H1 (cell line): ENCODE results near the gene IL1RAPL1. TPM values are rescaled to one million over a fixed set of nuclear protein-coding genes. Genes with fewer than 3 reads are reported as not detected.

Experiments
- CTCF ChIA-PET: fragments of 300-600 bp; sonication (Branson Sonifier 250); formaldehyde crosslinking; loops from one replicate; lab custom pipeline; 2021; ENCODE audit not compliant: partially characterized antibody; lab: Charles Lee
- POLR2A ChIA-PET: fragments of 300-600 bp; sonication (Branson Sonifier 250); formaldehyde crosslinking; loops from one replicate; lab custom pipeline; 2021; ENCODE audit warnings: inconsistent platforms; ENCODE audit not compliant: partially characterized antibody; lab: Charles Lee
- DNase-seq, 2 experiments: peaks; one replicate each; pipeline versions ENCODE4 v3.0.0 to v3.0.0-alpha.2; 2010 to 2022; ENCODE audit warnings: low spot score in 2 of 2, low read depth in 1 of 2, mixed read lengths in 1 of 2
- FAIRE-seq: peaks from 2 replicates; lab custom pipeline; 2011; peaks lifted over from hg19 to GRCh38; lab: Jason Lieb, UNC
- H2AFZ ChIP-seq: 2 replicates; pipeline ENCODE4 v1.8.1; 2012; ENCODE audit warnings: low read length, inconsistent platforms
- H2AK5ac ChIP-seq: 2 replicates; pipeline ENCODE4 v1.6.1; 2013; ENCODE audit warnings: low read depth, low read length
- H2BK120ac ChIP-seq: replicated peaks from 2 replicates; pipeline ENCODE3; 2013; ENCODE audit warnings: low read depth, low read length, inconsistent platforms
- H2BK12ac ChIP-seq: 2 replicates; pipeline ENCODE4 v1.6.1; 2013; ENCODE audit warnings: low read depth, low read length
- H2BK15ac ChIP-seq: 2 replicates; pipeline ENCODE4 v1.6.1; 2013; ENCODE audit warnings: low read length
- H2BK20ac ChIP-seq: 2 replicates; pipeline ENCODE4 v1.6.1; 2013; ENCODE audit warnings: low read length
- H2BK5ac ChIP-seq: 2 replicates; pipeline ENCODE4 v1.6.1; 2013; ENCODE audit warnings: low read depth, low read length
- H3K14ac ChIP-seq: 2 replicates; pipeline ENCODE4 v1.6.1; 2013; ENCODE audit warnings: inconsistent platforms; ENCODE audit not compliant: insufficient read length
- H3K18ac ChIP-seq: 2 replicates; pipeline ENCODE4 v1.6.1; 2013; ENCODE audit warnings: low read length; ENCODE audit errors: extremely low read depth
- H3K23ac ChIP-seq: 2 replicates; pipeline ENCODE4 v1.6.1; 2013; ENCODE audit warnings: inconsistent platforms; ENCODE audit not compliant: insufficient read length
- H3K23me2 ChIP-seq: 2 replicates; pipeline ENCODE4 v1.6.1; 2013; ENCODE audit warnings: low read depth, low read length
- H3K27ac ChIP-seq: 2 replicates; pipeline ENCODE4 v1.6.1; 2011; ENCODE audit warnings: low read depth, low read length, inconsistent platforms
- H3K27me3 ChIP-seq, 4 experiments: replicated peaks in 1 of 4; 1 replicate in 1 of 4; 2 replicates in 3 of 4; pipeline versions ENCODE4 v1.6.1 to v1.8.1; 2011 to 2013; ENCODE audit warnings: low read length in 3 of 4, mild to moderate bottlenecking in 3 of 4, inconsistent platforms in 2 of 4, mixed read lengths in 2 of 4, moderate library complexity in 1 of 4; ENCODE audit not compliant: control insufficient read depth in 3 of 4, insufficient read depth in 3 of 4; ENCODE audit errors: extremely low read depth in 1 of 4
- H3K36me3 ChIP-seq, 4 experiments: 2 replicates each; pipeline versions ENCODE4 v1.6.1 to v1.8.1; 2011 to 2013; ENCODE audit warnings: mild to moderate bottlenecking in 4 of 4, low read length in 3 of 4, moderate library complexity in 2 of 4, control low read depth in 1 of 4, inconsistent platforms in 1 of 4; ENCODE audit not compliant: insufficient read depth in 4 of 4, control insufficient read depth in 2 of 4
- H3K4ac ChIP-seq: replicated peaks from 2 replicates; pipeline ENCODE3; 2013; ENCODE audit warnings: low read length, low read depth, mixed read lengths, inconsistent platforms; ENCODE audit not compliant: insufficient read length
- H3K4me1 ChIP-seq, 4 experiments: replicated peaks in 1 of 4; 1 replicate in 1 of 4; 2 replicates in 3 of 4; pipeline versions ENCODE4 v1.6.1 to v1.8.1; 2011 to 2013; ENCODE audit warnings: low read length in 3 of 4, inconsistent platforms in 2 of 4, mixed read lengths in 1 of 4; ENCODE audit not compliant: insufficient read depth in 4 of 4, control insufficient read depth in 3 of 4
- H3K4me2 ChIP-seq, 2 experiments: 2 replicates each; pipeline versions ENCODE4 v1.6.1 to v1.8.1; 2011 to 2013; ENCODE audit warnings: low read depth in 2 of 2, low read length in 2 of 2, control low read depth in 1 of 2, inconsistent platforms in 1 of 2, mild to moderate bottlenecking in 1 of 2; ENCODE audit not compliant: insufficient read depth in 1 of 2
- H3K4me3 ChIP-seq, 4 experiments: fragments of 200-600, 300-600 bp in 1 of 4; sonication (generic), shearing (Covaris generic), sonication (Bioruptor Twin) in 1 of 4; 2 replicates each; pipeline versions ENCODE4 v1.5.1 to v1.8.1; 2011 to 2016; ENCODE audit warnings: low read length in 4 of 4, low read depth in 3 of 4, control low read depth in 2 of 4, inconsistent platforms in 2 of 4, mild to moderate bottlenecking in 2 of 4, mixed read lengths in 1 of 4, moderate library complexity in 1 of 4; ENCODE audit not compliant: insufficient read depth in 2 of 4; ENCODE audit errors: extremely low read depth in 1 of 4
- H3K56ac ChIP-seq: replicated peaks from 2 replicates; pipeline ENCODE3; 2013; ENCODE audit warnings: low read depth, mild to moderate bottlenecking, mixed read lengths, low read length, inconsistent platforms; ENCODE audit not compliant: insufficient read length
- H3K79me1 ChIP-seq: 2 replicates; pipeline ENCODE4 v1.6.1; 2013; ENCODE audit warnings: low read depth, low read length, control low read depth
- H3K79me2 ChIP-seq, 2 experiments: 2 replicates each; pipeline versions ENCODE4 v1.6.1 to v1.8.1; 2012 to 2013; ENCODE audit warnings: low read length in 2 of 2, mild to moderate bottlenecking in 2 of 2, inconsistent platforms in 1 of 2; ENCODE audit not compliant: insufficient read depth in 2 of 2, control insufficient read depth in 1 of 2
- H3K9ac ChIP-seq, 4 experiments: replicated peaks in 1 of 4; 1 replicate in 1 of 4; 2 replicates in 3 of 4; pipeline versions ENCODE4 v1.6.1 to v1.8.1; 2011 to 2013; ENCODE audit warnings: low read depth in 3 of 4, low read length in 3 of 4, control low read depth in 2 of 4, mild to moderate bottlenecking in 2 of 4, moderate library complexity in 2 of 4, inconsistent platforms in 1 of 4; ENCODE audit errors: extremely low read depth in 1 of 4
- H3K9me3 ChIP-seq, 2 experiments: 2 replicates each; pipeline versions ENCODE4 v1.6.1 to v1.8.1; 2012 to 2013; ENCODE audit warnings: mild to moderate bottlenecking in 2 of 2, moderate library complexity in 2 of 2, control low read depth in 1 of 2, inconsistent platforms in 1 of 2, low read depth in 1 of 2, low read length in 1 of 2, mixed read lengths in 1 of 2; ENCODE audit not compliant: insufficient read depth in 2 of 2
- H4K20me1 ChIP-seq, 2 experiments: replicated peaks in 1 of 2; 2 replicates each; pipeline versions ENCODE3 to v1.8.1; 2011 to 2013; ENCODE audit warnings: inconsistent platforms in 2 of 2, low read length in 2 of 2, mild to moderate bottlenecking in 1 of 2; ENCODE audit not compliant: insufficient read depth in 2 of 2, control insufficient read depth in 1 of 2
- H4K5ac ChIP-seq: 2 replicates; pipeline ENCODE4 v1.6.1; 2013; ENCODE audit warnings: low read length, low read depth, mixed read lengths, inconsistent platforms; ENCODE audit not compliant: insufficient read length
- H4K8ac ChIP-seq: 2 replicates; pipeline ENCODE4 v1.8.0; 2013; ENCODE audit warnings: mild to moderate bottlenecking, moderate library complexity, low read length, inconsistent platforms; ENCODE audit not compliant: insufficient read depth; ENCODE audit errors: extremely low read depth
- H4K91ac ChIP-seq: replicated peaks from 2 replicates; pipeline ENCODE3; 2013; ENCODE audit warnings: low read length, mixed read lengths, inconsistent platforms; ENCODE audit not compliant: insufficient read length
- EZH2 ChIP-seq: fragments of 200-600 bp; sonication (generic); IDR thresholded peaks from 2 replicates; pipeline ENCODE4 v1.7.1; 2012; ENCODE audit warnings: low read depth, mild to moderate bottlenecking, moderate library complexity, low read length, inconsistent platforms; ENCODE audit not compliant: severe bottlenecking
- FOSL1 ChIP-seq: IDR thresholded peaks from 2 replicates; pipeline ENCODE4 v1.6.1; 2011; ENCODE audit warnings: mild to moderate bottlenecking, low read depth, low read length, moderate library complexity; ENCODE audit not compliant: insufficient read depth
- JUND ChIP-seq: IDR thresholded peaks from 2 replicates; pipeline ENCODE4 v1.6.1; 2011; ENCODE audit warnings: mild to moderate bottlenecking, improper control_type of control experiment, low read length
- NRF1 ChIP-seq: IDR thresholded peaks from 2 replicates; pipeline ENCODE4 v1.6.1; 2011; ENCODE audit warnings: mild to moderate bottlenecking, low read depth, low read length, improper control_type of control experiment
- PHF8 ChIP-seq: fragments of 200-600 bp; sonication (generic); conservative IDR thresholded peaks from 2 replicates; pipeline ENCODE4 v1.7.1; 2012; ENCODE audit warnings: low read depth, mild to moderate bottlenecking, inconsistent platforms, low read length, moderate library complexity
- RAD21 ChIP-seq, 2 experiments: IDR thresholded peaks in 1 of 2; conservative IDR thresholded peaks in 1 of 2; 2 replicates each; pipeline ENCODE4 v1.6.1; 2011; ENCODE audit warnings: low read depth in 2 of 2, low read length in 2 of 2, improper control_type of control experiment in 1 of 2, inconsistent platforms in 1 of 2, mild to moderate bottlenecking in 1 of 2, moderate library complexity in 1 of 2
- TCF12 ChIP-seq: IDR thresholded peaks from 2 replicates; pipeline ENCODE4 v1.6.1; 2011; ENCODE audit warnings: low read depth, mild to moderate bottlenecking, low read length
- YY1 ChIP-seq: IDR thresholded peaks from 2 replicates; pipeline ENCODE4 v1.6.1; 2011; ENCODE audit warnings: low read depth, mild to moderate bottlenecking, low read length
- WGBS, 2 experiments: shearing (Covaris generic) in 1 of 2; methylation state at CpG; one replicate each; pipeline versions ENCODE4 v1.1.6 to v1.1.7; 2013 to 2015; ENCODE audit warnings: low lambda C conversion rate in 2 of 2, mixed read lengths in 2 of 2, inconsistent platforms in 1 of 2, low coverage in 1 of 2, missing lambda C conversion rate in 1 of 2; ENCODE audit not compliant: insufficient replicate concordance in 2 of 2, insufficient coverage in 1 of 2, insufficient read length in 1 of 2; ENCODE audit errors: extremely low coverage in 1 of 2, missing lambda C conversion rate in 1 of 2; 5-methylcytosine and 5-hydroxymethylcytosine counted together
- polyA plus RNA-seq, 7 experiments: library from polyadenylated mRNA; depleted of rRNA in 3 of 7; stranded (reverse) in 5 of 7; unstranded in 2 of 7; fragments of >200 nt in 5 of 7; fragments of 200-250 nt in 2 of 7; gene quantifications; 1 replicate in 5 of 7; 2 replicates in 1 of 7; 4 replicates in 1 of 7; pipeline versions ENCODE4 v1.2.1 to v1.2.3, GENCODE V29; 2011 to 2013; ENCODE audit warnings: missing spikeins in 2 of 7, mixed read lengths in 2 of 7
- total RNA-seq: library from RNA; stranded (reverse); fragmentation: NEBNext Ultra II Directional; extraction: Animal tissue kit (Norgen Biotek cat#: 25700); gene quantifications from 2 replicates; pipeline ENCODE4 v1.2.1, GENCODE V29; 2021
- TF ChIP-seq, protein P1 (sequence below), 3 experiments: IDR thresholded peaks; 1 replicate in 2 of 3; 2 replicates in 1 of 3; pipeline versions ENCODE4 v1.5.1 to v1.6.1; 2011; ENCODE audit warnings: low read length in 3 of 3, mild to moderate bottlenecking in 3 of 3, inconsistent platforms in 2 of 3, low read depth in 1 of 3, moderate library complexity in 1 of 3; ENCODE audit not compliant: insufficient read depth in 1 of 3; ENCODE audit errors: control extremely low read depth in 1 of 3

The IL1RAPL1 gene
- total and polyA plus RNA-seq, 2 of the 8 experiments (the other 6 are each of a cell fraction or from before 2014, with no cell fraction given): 0.11 to 0.35 TPM

DNA sequence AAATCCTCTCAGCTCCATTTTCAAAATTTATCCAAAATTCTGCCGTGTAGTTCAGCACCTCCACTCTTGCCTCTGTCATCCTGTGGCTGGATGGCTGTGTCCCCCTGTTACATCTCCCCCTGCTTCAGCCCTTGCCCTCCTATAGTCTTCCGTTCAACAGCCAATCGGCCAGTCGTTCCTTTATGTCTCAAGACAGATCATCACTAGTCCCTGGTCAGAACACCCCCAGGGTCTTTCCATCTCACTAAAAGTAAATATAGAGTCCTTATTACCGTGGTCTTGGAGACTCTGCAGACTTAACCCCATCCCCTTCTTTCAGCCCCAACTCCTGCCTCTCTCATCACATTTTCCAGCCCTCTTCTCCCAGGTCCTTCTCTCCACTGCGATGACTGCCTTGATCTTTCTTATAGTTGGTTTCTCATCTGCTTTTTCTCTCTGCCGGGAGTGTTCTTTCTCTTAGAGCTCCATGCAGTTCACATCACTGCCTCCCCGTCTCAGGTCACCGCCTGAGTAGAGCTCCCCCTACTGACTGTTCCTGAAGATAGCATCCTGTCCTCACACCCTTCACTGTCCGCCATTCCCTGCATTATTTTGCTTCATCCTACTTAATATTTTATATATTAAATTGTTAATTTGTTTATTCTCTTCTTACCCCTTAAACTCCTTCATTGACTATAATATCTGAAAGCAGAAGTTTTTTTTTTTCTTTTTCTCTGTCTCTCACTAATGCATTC is 891.3 kb downstream of the IL1RAPL1 start:
- Histone ChIP-seq H3K27ac (no peak overlapping the region), H4K5ac (no peak overlapping the region), H4K91ac (no peak overlapping the region), H3K18ac (no peak overlapping the region), H2AFZ (no peak overlapping the region), H2BK15ac (no peak overlapping the region), H3K9ac (no peak overlapping the region), H3K27me3 (no peaks in the 10 kb centered on the region), H2BK20ac (no peak overlapping the region), H3K79me2 (no peaks in the 10 kb centered on the region), H2AK5ac (no peak overlapping the region), H3K79me1 (no peaks in the 10 kb centered on the region), H3K4me2 (no peak overlapping the region; a peak in 1 of 4 replicates), H3K14ac (no peak overlapping the region), H3K23me2 (no peaks in the 10 kb centered on the region), H3K4me1 (no peaks in the 10 kb centered on the region), H2BK120ac (no peak overlapping the region), H2BK5ac (no peak overlapping the region), H4K8ac (no peak overlapping the region), H4K20me1 (no peaks in the 10 kb centered on the region), H3K23ac (no peak overlapping the region)
- peak; percentile 1 to 43 for DNase-seq
- POLR2A ChIA-PET: no interaction called here
- WGBS, 2 experiments: 56% methylated on average over 10 of the region's 10 CpGs; no CpG with 5 or more reads in 1 of the 2 experiments
- TF ChIP-seq NRF1 (no peak), TCF12 (no peak), PHF8 (no peak), EZH2 (no peak), RAD21 (IDR thresholded peaks at IDR 0.05 in 1 of 2, conservative IDR thresholded peaks at IDR 0.05 in 1 of 2; ENCODE audit: low read depth in 2 of 2, low read length in 2 of 2) (peak; percentile 62 to 67; a peak in 3 of 4 replicates), FOSL1 (no peak), JUND (no peak), YY1 (0 out of 2 replicates have a peak, but pooled peaks have one; percentile 14)
- TF ChIP-seq, protein P1, sequence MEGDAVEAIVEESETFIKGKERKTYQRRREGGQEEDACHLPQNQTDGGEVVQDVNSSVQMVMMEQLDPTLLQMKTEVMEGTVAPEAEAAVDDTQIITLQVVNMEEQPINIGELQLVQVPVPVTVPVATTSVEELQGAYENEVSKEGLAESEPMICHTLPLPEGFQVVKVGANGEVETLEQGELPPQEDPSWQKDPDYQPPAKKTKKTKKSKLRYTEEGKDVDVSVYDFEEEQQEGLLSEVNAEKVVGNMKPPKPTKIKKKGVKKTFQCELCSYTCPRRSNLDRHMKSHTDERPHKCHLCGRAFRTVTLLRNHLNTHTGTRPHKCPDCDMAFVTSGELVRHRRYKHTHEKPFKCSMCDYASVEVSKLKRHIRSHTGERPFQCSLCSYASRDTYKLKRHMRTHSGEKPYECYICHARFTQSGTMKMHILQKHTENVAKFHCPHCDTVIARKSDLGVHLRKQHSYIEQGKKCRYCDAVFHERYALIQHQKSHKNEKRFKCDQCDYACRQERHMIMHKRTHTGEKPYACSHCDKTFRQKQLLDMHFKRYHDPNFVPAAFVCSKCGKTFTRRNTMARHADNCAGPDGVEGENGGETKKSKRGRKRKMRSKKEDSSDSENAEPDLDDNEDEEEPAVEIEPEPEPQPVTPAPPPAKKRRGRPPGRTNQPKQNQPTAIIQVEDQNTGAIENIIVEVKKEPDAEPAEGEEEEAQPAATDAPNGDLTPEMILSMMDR (IDR thresholded peaks at IDR 0.05; ENCODE audit: control extremely low read depth in 1 of 3, insufficient read depth in 1 of 3, low read depth in 1 of 3, low read length in 3 of 3): peak; percentile 49 to 65 (median 52)
- TF ChIP-seq, all 59 proteins: peak for 3
- H3K56ac ChIP-seq: no peak overlapping the region
- H2BK12ac ChIP-seq: no peak overlapping the region
- no peaks in the 10 kb centered on the region for H3K9me3 ChIP-seq
- no peak overlapping the region for H3K4ac ChIP-seq
- no peaks in the 10 kb centered on the region for H3K36me3 ChIP-seq
- FAIRE-seq: peak; percentile 88
- CTCF ChIA-PET: interaction anchor here (0.6 to 1.9 kb wide), 18 partner anchors 12 to 632 kb away, joined by 3 to 7 read pairs (median 3); no protein-coding TSS in a partner anchor
- no peak overlapping the region for H3K4me3 ChIP-seq
